Keratinocyte (primary cell): ENCODE data around the gene LMO7. TPM values are rescaled to one million over a fixed set of nuclear protein-coding genes. Genes with fewer than 3 reads are reported as not detected.

Source experiments
- DNase-seq: peaks from one replicate; pipeline ENCODE4 v3.0.0-alpha.2; 2011; ENCODE audit warnings: low read depth, missing footprints, low spot score
- FAIRE-seq: peaks from 2 replicates; lab custom pipeline; 2011; peaks lifted over from hg19 to GRCh38; lab: Jason Lieb, UNC
- H2AFZ ChIP-seq: 2 replicates; pipeline ENCODE4 v1.6.0; 2012; ENCODE audit warnings: low read length, control low read depth, inconsistent platforms; ENCODE audit not compliant: control insufficient read depth
- H3K27ac ChIP-seq: 2 replicates; pipeline ENCODE4 v1.5.1; 2011; ENCODE audit warnings: low read length; ENCODE audit not compliant: control insufficient read depth, insufficient read depth
- H3K27me3 ChIP-seq: 3 replicates; pipeline ENCODE4 v1.6.0; 2011; ENCODE audit warnings: low read length; ENCODE audit not compliant: control insufficient read depth, insufficient read depth; ENCODE audit errors: extremely low read depth
- H3K36me3 ChIP-seq, 2 experiments: 2 replicates in 1 of 2; 3 replicates in 1 of 2; pipeline ENCODE4 v1.5.1; 2011; ENCODE audit warnings: low read length in 2 of 2, mild to moderate bottlenecking in 1 of 2; ENCODE audit not compliant: control insufficient read depth in 2 of 2, insufficient read depth in 2 of 2; ENCODE audit errors: extremely low read depth in 1 of 2
- H3K4me1 ChIP-seq: 3 replicates; pipeline ENCODE4 v1.5.1; 2011; ENCODE audit warnings: low read length; ENCODE audit not compliant: control insufficient read depth, insufficient read depth; ENCODE audit errors: extremely low read depth
- H3K4me2 ChIP-seq: 3 replicates; pipeline ENCODE4 v1.6.0; 2011; ENCODE audit warnings: low read depth, low read length; ENCODE audit not compliant: control insufficient read depth, insufficient read depth; ENCODE audit errors: extremely low read depth
- H3K4me3 ChIP-seq, 3 experiments: fragments of 200-600 bp in 1 of 3; sonication (generic) in 1 of 3; 2 replicates in 2 of 3; 3 replicates in 1 of 3; pipeline ENCODE4 v1.5.1; 2011 to 2016; ENCODE audit warnings: low read length in 3 of 3, mild to moderate bottlenecking in 3 of 3, control low read depth in 2 of 3, inconsistent platforms in 1 of 3, low read depth in 1 of 3, mixed read lengths in 1 of 3, mixed run types in 1 of 3, moderate library complexity in 1 of 3; ENCODE audit not compliant: control insufficient read depth in 2 of 3, insufficient read depth in 2 of 3; ENCODE audit errors: extremely low read depth in 1 of 3
- H3K79me2 ChIP-seq: 2 replicates; pipeline ENCODE4 v1.6.0; 2012; ENCODE audit warnings: low read length; ENCODE audit not compliant: control insufficient read depth, insufficient read depth
- H3K9ac ChIP-seq: 3 replicates; pipeline ENCODE4 v1.6.0; 2011; ENCODE audit warnings: low read length; ENCODE audit not compliant: control insufficient read depth, insufficient read depth; ENCODE audit errors: extremely low read depth
- H3K9me1 ChIP-seq: 3 replicates; pipeline ENCODE4 v1.6.0; 2011; ENCODE audit warnings: low read length; ENCODE audit not compliant: control insufficient read depth, insufficient read depth; ENCODE audit errors: extremely low read depth
- H3K9me3 ChIP-seq: 2 replicates; pipeline ENCODE4 v1.5.1; 2012; ENCODE audit warnings: low read depth, low read length; ENCODE audit not compliant: control insufficient read depth
- H4K20me1 ChIP-seq: 3 replicates; pipeline ENCODE4 v1.6.0; 2011; ENCODE audit warnings: low read length; ENCODE audit not compliant: control insufficient read depth, insufficient read depth; ENCODE audit errors: extremely low read depth
- CTCF ChIP-seq, 3 experiments: IDR thresholded peaks in 1 of 3; conservative IDR thresholded peaks in 1 of 3; optimal IDR thresholded peaks in 1 of 3; 2 replicates in 2 of 3; 3 replicates in 1 of 3; pipeline versions ENCODE3 to v1.5.1; 2011; ENCODE audit warnings: low read length in 3 of 3, mild to moderate bottlenecking in 3 of 3, moderate library complexity in 2 of 3, control low read depth in 1 of 3, inconsistent platforms in 1 of 3; ENCODE audit not compliant: insufficient read depth in 2 of 3; ENCODE audit errors: extremely low read depth in 1 of 3
- EZH2 ChIP-seq: IDR thresholded peaks from one replicate; pipeline ENCODE4 v1.6.1; 2012; ENCODE audit warnings: inconsistent platforms, mild to moderate bottlenecking, low read length, moderate library complexity
- dilution Hi-C: fragments of 300-500 bp; cut with MboI; formaldehyde crosslinking; loops from one replicate; pipeline ENCODE4 v1.7.0; 2020; ENCODE audit warnings: low sequenced_read_pairs; ENCODE audit not compliant: extremely low pct_ligation_motif_present
- polyA plus RNA-seq, 5 experiments: library from polyadenylated mRNA; depleted of rRNA in 3 of 5; stranded (reverse) in 3 of 5; stranded (forward) in 1 of 5; unstranded in 1 of 5; fragments of >200 nt; gene quantifications; 1 replicate in 1 of 5; 2 replicates in 3 of 5; 3 replicates in 1 of 5; pipeline versions ENCODE4 v1.2.1 to v1.2.3, GENCODE V29; 2011 to 2012; ENCODE audit warnings: missing spikeins in 2 of 5, low read depth in 1 of 5, low replicate concordance in 1 of 5

LMO7 gene
- polyA plus RNA-seq, 1 donor (not counting 4 experiments of a cell fraction or from before 2014, with no cell fraction given): 8.9 TPM

GRCh38 chr13:75857291-75857690 is 221.2 kb downstream of the LMO7 start:
- H3K79me2 ChIP-seq: no peaks in the 10 kb centered on the region
- peaks cover 0 to 4% of the 10 kb centered on the region in 2 experiments for H3K36me3 ChIP-seq
- FAIRE-seq (no peak), DNase-seq (no peak)
- TF ChIP-seq CTCF (optimal IDR thresholded peaks at IDR 0.05 in 1 of 3, IDR thresholded peaks at IDR 0.05 in 1 of 3, conservative IDR thresholded peaks at IDR 0.05 in 1 of 3; ENCODE audit: extremely low read depth in 1 of 3, insufficient read depth in 2 of 3, low read length in 3 of 3) (no peak), EZH2 (no peak)
- H3K4me2 ChIP-seq: no peak overlapping the region
- no peaks in the 10 kb centered on the region for H3K27me3 ChIP-seq
- no peaks in the 10 kb centered on the region for H3K9me3 ChIP-seq
- no peaks in the 10 kb centered on the region for H3K9me1 ChIP-seq
- no peaks in the 10 kb centered on the region for H3K4me1 ChIP-seq
- H2AFZ ChIP-seq: no peak overlapping the region
- no peaks in the 10 kb centered on the region for H4K20me1 ChIP-seq
- H3K27ac ChIP-seq: no peak overlapping the region
- no peak overlapping the region for H3K4me3 ChIP-seq
- dilution Hi-C loops: no loop called here
- H3K9ac ChIP-seq: no peak overlapping the region

- no peak for FAIRE-seq
- H3K9ac ChIP-seq: no peak overlapping the region
- H3K9me3 ChIP-seq: no peaks in the 10 kb centered on the region
- no peak overlapping the region for H3K4me3 ChIP-seq
- dilution Hi-C loops: no loop called here
- H3K9me1 ChIP-seq: no peaks in the 10 kb centered on the region
- no peaks in the 10 kb centered on the region for H3K36me3 ChIP-seq
- TF ChIP-seq CTCF (optimal IDR thresholded peaks at IDR 0.05 in 1 of 3, IDR thresholded peaks at IDR 0.05 in 1 of 3, conservative IDR thresholded peaks at IDR 0.05 in 1 of 3; ENCODE audit: extremely low read depth in 1 of 3, insufficient read depth in 2 of 3, low read length in 3 of 3) (no peak), EZH2 (no peak)
- H2AFZ ChIP-seq: no peak overlapping the region
- H3K4me2 ChIP-seq: no peak overlapping the region
- no peaks in the 10 kb centered on the region for H3K27me3 ChIP-seq
- H4K20me1 ChIP-seq: no peaks in the 10 kb centered on the region
- H3K4me1 ChIP-seq: no peaks in the 10 kb centered on the region
- no peak for DNase-seq
- no peak overlapping the region for H3K27ac ChIP-seq
- no peaks in the 10 kb centered on the region for H3K79me2 ChIP-seq
Measured at GRCh38 chr13:75860935-75861334, 224.8 kb downstream of the LMO7 start.
